ENCODE measurements around the gene ACTL8.

Gene ACTL8

GRCh38 chr1:17795836-17796645 is 40.9 kb downstream of the ACTL8 start:
- H3K4me3 ChIP-seq (replicated peaks; ENCODE audit: low read depth, low read length) = no peak overlapping the region
- TF ChIP-seq, protein P1, sequence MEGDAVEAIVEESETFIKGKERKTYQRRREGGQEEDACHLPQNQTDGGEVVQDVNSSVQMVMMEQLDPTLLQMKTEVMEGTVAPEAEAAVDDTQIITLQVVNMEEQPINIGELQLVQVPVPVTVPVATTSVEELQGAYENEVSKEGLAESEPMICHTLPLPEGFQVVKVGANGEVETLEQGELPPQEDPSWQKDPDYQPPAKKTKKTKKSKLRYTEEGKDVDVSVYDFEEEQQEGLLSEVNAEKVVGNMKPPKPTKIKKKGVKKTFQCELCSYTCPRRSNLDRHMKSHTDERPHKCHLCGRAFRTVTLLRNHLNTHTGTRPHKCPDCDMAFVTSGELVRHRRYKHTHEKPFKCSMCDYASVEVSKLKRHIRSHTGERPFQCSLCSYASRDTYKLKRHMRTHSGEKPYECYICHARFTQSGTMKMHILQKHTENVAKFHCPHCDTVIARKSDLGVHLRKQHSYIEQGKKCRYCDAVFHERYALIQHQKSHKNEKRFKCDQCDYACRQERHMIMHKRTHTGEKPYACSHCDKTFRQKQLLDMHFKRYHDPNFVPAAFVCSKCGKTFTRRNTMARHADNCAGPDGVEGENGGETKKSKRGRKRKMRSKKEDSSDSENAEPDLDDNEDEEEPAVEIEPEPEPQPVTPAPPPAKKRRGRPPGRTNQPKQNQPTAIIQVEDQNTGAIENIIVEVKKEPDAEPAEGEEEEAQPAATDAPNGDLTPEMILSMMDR (IDR thresholded peaks at IDR 0.05; ENCODE audit: low read depth, low read length, missing control alignments) = no peak
- no peak for DNase-seq (ENCODE audit: extremely low read depth, low read depth)

GRCh38 chr1:17797478-17797877 is 42.3 kb downstream of the ACTL8 start:
- no peak overlapping the region for H3K4me3 ChIP-seq (replicated peaks; ENCODE audit: low read depth, low read length)
- TF ChIP-seq, protein P1 (IDR thresholded peaks at IDR 0.05; ENCODE audit: low read depth, low read length, missing control alignments) = no peak
- DNase-seq (ENCODE audit: extremely low read depth, low read depth) = no peak

DNA sequence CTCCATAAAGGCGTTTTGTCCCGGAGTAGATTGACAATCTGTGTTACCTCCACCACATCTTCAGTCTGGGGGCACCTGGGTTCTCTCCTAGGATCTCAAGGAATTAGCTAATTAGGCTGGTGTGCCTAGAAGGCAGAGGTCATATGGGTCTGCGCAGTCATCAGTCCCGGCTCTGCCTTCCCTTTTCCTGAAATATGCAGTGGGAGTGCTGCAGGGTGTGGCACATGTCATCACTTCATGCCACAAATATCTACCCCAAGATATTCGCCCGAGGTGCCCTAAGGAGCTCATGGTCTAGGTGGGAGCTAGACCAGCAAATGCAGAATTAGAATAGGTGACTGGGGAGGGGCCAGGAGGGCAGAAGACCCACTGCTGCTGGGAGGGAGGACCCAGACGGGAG is 42.9 kb downstream of the ACTL8 start:
- TF ChIP-seq, protein P1 (IDR thresholded peaks at IDR 0.05; ENCODE audit: low read depth, low read length, missing control alignments) = no peak
- no peak for DNase-seq (ENCODE audit: extremely low read depth, low read depth)
- no peak overlapping the region for H3K4me3 ChIP-seq (replicated peaks; ENCODE audit: low read depth, low read length)

- DNase-seq (ENCODE audit: extremely low read depth, low read depth) = no peak
- H3K4me3 ChIP-seq (replicated peaks; ENCODE audit: low read depth, low read length) = no peak overlapping the region
- TF ChIP-seq, protein P1 (IDR thresholded peaks at IDR 0.05; ENCODE audit: low read depth, low read length, missing control alignments) = no peak
Measured at GRCh38 chr1:17798799-17799382, 43.8 kb downstream of the ACTL8 start.

DNA sequence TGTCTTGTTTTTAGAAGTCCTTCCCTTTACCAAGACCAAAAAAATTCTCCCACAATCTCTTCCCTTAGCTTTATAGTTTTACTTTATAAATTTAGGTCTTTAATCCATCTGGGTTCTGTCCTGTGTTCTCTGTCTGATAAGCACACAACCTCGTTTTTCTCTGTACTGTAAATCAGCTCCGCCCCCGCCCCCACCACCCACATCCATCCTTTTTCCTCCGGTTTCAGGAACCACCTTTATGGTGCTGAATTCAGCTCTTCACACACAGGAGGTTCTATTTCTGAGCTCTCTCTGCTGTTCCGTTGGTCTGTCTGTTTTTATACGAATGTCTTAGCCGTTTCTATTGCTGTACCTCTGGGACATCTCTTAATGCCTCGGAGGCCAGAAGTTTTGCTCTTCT is 44.5 kb downstream of the ACTL8 start:
- no peak for DNase-seq (ENCODE audit: extremely low read depth, low read depth)
- TF ChIP-seq, protein P1 (IDR thresholded peaks at IDR 0.05; ENCODE audit: low read depth, low read length, missing control alignments) = no peak
- H3K4me3 ChIP-seq (replicated peaks; ENCODE audit: low read depth, low read length) = no peak overlapping the region

DNA sequence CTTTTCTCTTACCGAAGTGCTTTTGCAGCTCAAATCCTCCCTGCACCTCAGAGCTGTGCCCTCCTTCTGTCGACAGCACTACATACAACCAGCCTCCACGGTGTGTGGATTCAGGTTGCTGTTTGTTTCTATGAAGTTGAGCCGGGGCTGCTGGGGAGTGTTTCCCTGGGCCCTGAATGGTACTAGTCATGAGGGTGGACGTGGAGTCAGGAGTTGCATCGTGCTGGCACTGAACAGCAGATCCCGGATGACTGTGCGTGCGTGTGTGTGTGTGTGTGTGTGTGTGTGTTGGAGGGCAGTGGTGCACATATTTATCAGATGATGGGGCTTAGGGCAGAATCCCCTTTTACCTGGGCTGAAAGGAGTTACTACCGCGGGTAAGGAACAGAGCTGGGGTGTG is 47.0 kb downstream of the ACTL8 start:
- no peak overlapping the region for H3K4me3 ChIP-seq (replicated peaks; ENCODE audit: low read depth, low read length)
- TF ChIP-seq, protein P1 (IDR thresholded peaks at IDR 0.05; ENCODE audit: low read depth, low read length, missing control alignments) = no peak
- no peak for DNase-seq (ENCODE audit: extremely low read depth, low read depth)

Data from HFF-Myc (cell line).